Suppressor macrophage treated with lipopolysaccharide for 4 hours (primary cell): Measurements from ENCODE around the gene GRIK4.
"Not testable (repeated sequence)": the region's sequence is repeated elsewhere in the genome, so short reads cannot be mapped to it uniquely, and the experiment has no call there.

ENCODE experiments used
- DNase-seq: peaks from one replicate; pipeline ENCODE4 v3.0.0-alpha.2; 2020

GRIK4 gene

GRCh38 chr11:120985718-120986569, 474.4 kb downstream of the GRIK4 start:
- peak; percentile 37 for DNase-seq

- DNase-seq, result no peak
These were observed 477.1 kb downstream of the GRIK4 start for GRCh38 chr11:120988603-120989002.

- no peak for DNase-seq
These were observed 480.5 kb downstream of the GRIK4 start for GRCh38 chr11:120991830-120992686.

- no peak for DNase-seq
These were observed 482.7 kb downstream of the GRIK4 start for GRCh38 chr11:120994091-120994859.

GRCh38 chr11:120995184-120995583, 483.6 kb downstream of the GRIK4 start:
- no peak for DNase-seq

- DNase-seq, result no peak
These were observed 485.4 kb downstream of the GRIK4 start for GRCh38 chr11:120996973-120997372.

- no peak for DNase-seq
These were observed 487.0 kb downstream of the GRIK4 start for GRCh38 chr11:120998581-120998980.

GRCh38 chr11:121004206-121004840, 492.8 kb downstream of the GRIK4 start:
- no peak for DNase-seq

- no peak for DNase-seq
These were observed 495.4 kb downstream of the GRIK4 start for GRCh38 chr11:121006922-121007321.

- no peak for DNase-seq
These were observed 497.0 kb downstream of the GRIK4 start for GRCh38 chr11:121008551-121008950.

GRCh38 chr11:121012091-121012490, 500.5 kb downstream of the GRIK4 start:
- DNase-seq, result no peak

GRCh38 chr11:121018746-121019145, 507.2 kb downstream of the GRIK4 start:
- no peak for DNase-seq

GRCh38 chr11:121021718-121022117, 510.2 kb downstream of the GRIK4 start:
- not testable (repeated sequence) for DNase-seq

- peak; percentile 72 for DNase-seq
These were observed 512.6 kb downstream of the GRIK4 start, which contains the start of gene TBCEL for GRCh38 chr11:121023848-121024751. TBCEL (plus strand) TSS chr11:121024102; CDS start chr11:121045691, 21,589 bp downstream.

- peak; percentile 4 for DNase-seq
These were observed 513.4 kb downstream of the GRIK4 start for GRCh38 chr11:121024989-121025388.

GRCh38 chr11:121029153-121029552, 517.6 kb downstream of the GRIK4 start:
- DNase-seq, result no peak

- no peak for DNase-seq
These were observed 518.4 kb downstream of the GRIK4 start for GRCh38 chr11:121029813-121030445.

GRCh38 chr11:121031167-121031566, 519.6 kb downstream of the GRIK4 start:
- DNase-seq, result no peak

GRCh38 chr11:121031648-121032047, 520.1 kb downstream of the GRIK4 start:
- DNase-seq, result not testable (repeated sequence)

- DNase-seq, result peak; percentile 7
These were observed 521.0 kb downstream of the GRIK4 start for GRCh38 chr11:121032546-121032945.

- DNase-seq, result no peak
These were observed 522.1 kb downstream of the GRIK4 start for GRCh38 chr11:121033635-121034034.
